Ascending aorta (tissue), 2 donors: ENCODE data around the gene CD44. TPM values are rescaled to one million over a fixed set of nuclear protein-coding genes. Genes with fewer than 3 reads are reported as not detected.

Source experiments
- DNase-seq, 2 donors: peaks; one replicate each; pipeline ENCODE4 v3.0.0-alpha.2; 2019; ENCODE audit warnings: low spot score in 2 of 2
- H3K27ac ChIP-seq, 2 donors: fragments of 200-600 bp; sonication (generic); one replicate each; pipeline ENCODE4 v1.5.1; 2016 to 2017; ENCODE audit warnings: mild to moderate bottlenecking in 1 of 2
- H3K27me3 ChIP-seq: fragments of 200-600 bp; sonication (generic); one replicate; pipeline ENCODE4 v1.5.1; 2017
- H3K36me3 ChIP-seq, 2 donors: fragments of 200-600 bp; sonication (generic); one replicate each; pipeline ENCODE4 v1.5.1; 2016
- H3K4me1 ChIP-seq, 2 donors: fragments of 200-600 bp; sonication (generic); one replicate each; pipeline ENCODE4 v1.5.1; 2016 to 2017; ENCODE audit warnings: mild to moderate bottlenecking in 1 of 2
- H3K4me3 ChIP-seq, 2 donors: fragments of 200-600 bp; sonication (generic); one replicate each; pipeline ENCODE4 v1.5.1; 2016 to 2017; ENCODE audit warnings: mild to moderate bottlenecking in 1 of 2
- H3K9me3 ChIP-seq, 2 donors: fragments of 200-600 bp; sonication (generic); one replicate each; pipeline ENCODE4 v1.5.1; 2016
- intact Hi-C: fragments of 100-400 bp; cut with DNase I; formaldehyde crosslinking; loops from one replicate; pipeline ENCODE4 v1.15.1; 2023
- total RNA-seq: library from RNA; depleted of rRNA; stranded (reverse); fragments of >200 nt; gene quantifications from one replicate; pipeline ENCODE4 v1.1.0, GENCODE V29; 2016
- TF ChIP-seq, protein P1 (sequence below), 3 experiments: fragments of 200-600 bp in 2 of 3; fragments of 450-650 bp in 1 of 3; sonication (generic) in 2 of 3; IDR thresholded peaks; one replicate each; pipeline ENCODE4 v1.5.1; 2016 to 2019; ENCODE audit warnings: antibody characterized with exemption in 3 of 3, mild to moderate bottlenecking in 1 of 3, moderate library complexity in 1 of 3

Gene CD44
- total RNA-seq, 1 donor from 2014 or later: 188 TPM

DNA sequence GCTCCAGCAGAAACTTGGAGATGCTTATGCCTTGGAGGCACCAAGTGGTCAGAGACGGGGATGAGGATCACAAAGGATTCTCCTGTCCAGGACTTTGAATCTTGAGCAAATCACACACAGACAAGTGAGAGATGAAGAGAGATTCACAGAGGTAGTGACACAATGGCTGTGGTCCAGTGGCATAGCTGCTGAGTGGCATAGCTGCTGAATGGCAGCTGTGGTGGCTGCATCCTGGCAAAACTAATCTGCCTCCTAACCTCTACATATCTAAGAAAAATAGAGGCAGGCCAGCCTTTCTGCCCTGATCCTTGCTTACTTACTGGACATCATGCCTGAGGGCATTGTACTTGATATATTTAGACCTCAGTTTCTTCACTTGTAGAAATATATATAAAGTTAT, 102.6 kb downstream of the CD44 start:
- Histone ChIP-seq H3K9me3 (no peaks in the 10 kb centered on the region), H3K36me3 (no peaks in the 10 kb centered on the region), H3K4me3 (no peak overlapping the region), H3K4me1 (peaks cover 5 to 10% of the 10 kb centered on the region in 2 donors), H3K27me3 (no peaks in the 10 kb centered on the region), H3K27ac (no peak overlapping the region)
- DNase-seq: no peak
- TF ChIP-seq, protein P1, sequence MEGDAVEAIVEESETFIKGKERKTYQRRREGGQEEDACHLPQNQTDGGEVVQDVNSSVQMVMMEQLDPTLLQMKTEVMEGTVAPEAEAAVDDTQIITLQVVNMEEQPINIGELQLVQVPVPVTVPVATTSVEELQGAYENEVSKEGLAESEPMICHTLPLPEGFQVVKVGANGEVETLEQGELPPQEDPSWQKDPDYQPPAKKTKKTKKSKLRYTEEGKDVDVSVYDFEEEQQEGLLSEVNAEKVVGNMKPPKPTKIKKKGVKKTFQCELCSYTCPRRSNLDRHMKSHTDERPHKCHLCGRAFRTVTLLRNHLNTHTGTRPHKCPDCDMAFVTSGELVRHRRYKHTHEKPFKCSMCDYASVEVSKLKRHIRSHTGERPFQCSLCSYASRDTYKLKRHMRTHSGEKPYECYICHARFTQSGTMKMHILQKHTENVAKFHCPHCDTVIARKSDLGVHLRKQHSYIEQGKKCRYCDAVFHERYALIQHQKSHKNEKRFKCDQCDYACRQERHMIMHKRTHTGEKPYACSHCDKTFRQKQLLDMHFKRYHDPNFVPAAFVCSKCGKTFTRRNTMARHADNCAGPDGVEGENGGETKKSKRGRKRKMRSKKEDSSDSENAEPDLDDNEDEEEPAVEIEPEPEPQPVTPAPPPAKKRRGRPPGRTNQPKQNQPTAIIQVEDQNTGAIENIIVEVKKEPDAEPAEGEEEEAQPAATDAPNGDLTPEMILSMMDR (IDR thresholded peaks at IDR 0.05): no peak
- intact Hi-C loops: no loop called here

DNA sequence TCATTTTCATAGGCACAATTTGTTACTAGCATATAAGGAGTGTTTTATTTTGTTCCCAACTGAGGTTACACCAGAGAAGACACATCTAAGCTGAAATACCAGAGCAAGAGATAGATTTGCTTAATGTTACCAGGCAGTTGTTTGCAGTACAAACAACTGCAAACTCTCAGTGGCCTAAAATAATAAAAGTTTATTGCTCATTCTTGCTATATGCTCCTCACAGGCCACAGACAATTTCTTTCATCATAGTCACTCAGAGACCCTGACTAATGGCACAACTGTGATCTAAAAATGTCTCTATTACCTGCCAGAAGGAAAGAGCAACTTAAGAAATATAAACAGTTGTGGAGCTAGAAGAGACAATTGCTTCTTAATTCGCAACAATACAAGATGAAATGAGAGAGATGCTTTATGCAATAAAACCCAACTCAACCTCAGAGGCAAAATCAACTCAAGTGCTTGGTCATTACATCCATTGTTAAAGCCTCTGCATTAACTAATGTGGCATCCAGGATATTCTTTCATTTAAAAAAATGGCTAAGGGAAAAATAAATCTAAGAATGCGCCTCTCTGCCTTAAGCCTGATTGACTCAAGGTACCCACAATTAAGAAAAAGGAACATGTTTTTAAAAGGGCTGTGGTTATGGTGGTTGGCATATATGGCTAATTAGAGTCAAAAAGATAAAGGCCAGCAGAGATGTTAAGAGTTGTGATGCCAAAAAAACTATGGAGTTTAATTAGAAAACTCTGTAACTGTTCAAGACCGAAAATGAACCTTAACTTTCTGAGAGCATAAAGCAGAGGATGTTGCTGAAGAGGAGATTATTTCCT, 103.7 kb downstream of the CD44 start:
- peaks cover 9 to 18% of the 10 kb centered on the region in 2 donors for H3K4me1 ChIP-seq
- TF ChIP-seq, protein P1 (IDR thresholded peaks at IDR 0.05): no peak
- intact Hi-C loops: no loop called here
- no peak overlapping the region for H3K27ac ChIP-seq
- no peaks in the 10 kb centered on the region for H3K9me3 ChIP-seq
- no peaks in the 10 kb centered on the region for H3K36me3 ChIP-seq
- no peaks in the 10 kb centered on the region for H3K27me3 ChIP-seq
- no peak overlapping the region for H3K4me3 ChIP-seq
- no peak for DNase-seq

DNA sequence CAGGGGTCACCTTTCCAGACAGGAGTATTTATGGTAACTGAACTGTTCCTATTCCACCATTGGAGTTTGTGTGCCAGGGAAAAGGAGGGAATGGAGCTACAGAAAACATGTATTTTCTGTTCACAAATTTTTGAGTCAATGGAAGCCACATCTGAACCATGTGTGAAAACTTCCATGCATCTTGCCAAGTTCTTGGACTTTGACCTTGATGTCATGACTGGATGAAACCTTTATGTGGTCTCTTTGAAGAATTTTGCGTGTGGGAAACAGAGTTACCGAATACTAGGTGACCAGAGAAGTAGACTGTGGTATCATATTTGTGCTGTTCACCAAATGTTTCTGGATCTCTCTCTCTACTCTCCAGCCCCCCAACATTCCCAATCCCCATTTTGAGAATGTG, 104.8 kb downstream of the CD44 start:
- Histone ChIP-seq H3K27me3 (no peaks in the 10 kb centered on the region), H3K27ac (no peak overlapping the region), H3K4me3 (no peak overlapping the region), H3K9me3 (no peaks in the 10 kb centered on the region), H3K36me3 (no peaks in the 10 kb centered on the region), H3K4me1 (peaks cover 9 to 22% of the 10 kb centered on the region in 2 donors)
- DNase-seq: no peak
- intact Hi-C loops: no loop called here
- TF ChIP-seq, protein P1 (IDR thresholded peaks at IDR 0.05): no peak

DNA sequence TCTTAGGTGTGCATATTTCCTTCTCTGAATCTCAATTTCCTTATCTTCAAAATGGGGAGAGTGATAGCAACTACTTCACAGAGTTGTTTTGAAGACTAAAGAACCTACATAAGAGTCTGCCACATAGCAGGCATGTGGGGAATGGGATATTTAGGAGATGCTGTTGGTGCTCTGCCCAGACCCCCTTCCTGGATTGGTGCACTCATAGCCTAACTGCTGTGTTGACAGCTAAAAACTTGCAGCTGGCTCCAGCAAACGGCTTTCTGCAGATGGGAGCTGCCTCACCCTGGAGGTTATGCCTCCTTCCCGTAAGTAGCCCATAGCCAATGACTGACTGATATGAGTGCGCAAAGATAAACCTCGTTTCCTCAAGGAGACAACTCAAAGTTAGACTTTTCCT, 106.1 kb downstream of the CD44 start:
- intact Hi-C loops: loop anchor here (5.0 kb wide), 3 partner anchors 42 to 122 kb away; no protein-coding TSS in a partner anchor
- H3K4me1 ChIP-seq: peaks cover 9 to 22% of the 10 kb centered on the region in 2 donors
- H3K27me3 ChIP-seq: no peaks in the 10 kb centered on the region
- no peak overlapping the region for H3K4me3 ChIP-seq
- H3K9me3 ChIP-seq: no peaks in the 10 kb centered on the region
- H3K27ac ChIP-seq: peak overlapping the region in 1 of 2 donors; percentile 91
- TF ChIP-seq, protein P1 (IDR thresholded peaks at IDR 0.05): no peak
- DNase-seq: no peak
- H3K36me3 ChIP-seq: no peaks in the 10 kb centered on the region

DNA sequence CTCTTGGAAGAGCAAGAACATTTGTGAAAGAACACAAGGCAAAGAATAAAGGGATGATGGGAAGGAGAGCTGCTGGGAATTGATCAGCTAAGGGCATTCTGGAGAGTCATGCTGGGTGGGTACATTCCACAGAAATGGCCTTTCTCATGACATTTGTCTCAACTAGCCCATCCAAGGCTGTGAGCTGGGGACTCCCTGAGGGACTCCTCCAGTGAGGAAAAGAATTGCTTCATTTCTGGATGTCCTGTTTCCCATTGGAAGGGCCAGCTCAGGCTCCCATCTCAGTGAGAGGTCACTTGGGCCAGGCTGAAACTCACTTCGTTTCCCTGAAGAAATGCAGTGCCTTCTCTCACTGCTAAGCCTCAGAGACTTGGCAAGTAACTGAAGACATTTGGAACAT, 106.8 kb downstream of the CD44 start:
- intact Hi-C loops: loop anchor here (2.0 to 5.0 kb wide), 4 partner anchors 42 to 145 kb away; no protein-coding TSS in a partner anchor
- Histone ChIP-seq H3K36me3 (no peaks in the 10 kb centered on the region), H3K27ac (peak overlapping the region; percentile 91 to 95), H3K4me1 (peaks cover 9 to 22% of the 10 kb centered on the region in 2 donors), H3K9me3 (no peaks in the 10 kb centered on the region), H3K27me3 (no peaks in the 10 kb centered on the region), H3K4me3 (no peak overlapping the region)
- no peak for DNase-seq
- TF ChIP-seq, protein P1 (IDR thresholded peaks at IDR 0.05): no peak
